Neural progenitor cell (in vitro differentiated cells): Measurements from ENCODE around the gene GGTA1.

Source experiments
- CTCF ChIP-seq: fragments of 200-600 bp; sonication (generic); IDR thresholded peaks from 2 replicates; pipeline ENCODE4 v1.5.1; 2017; ENCODE audit warnings: antibody characterized with exemption, mild to moderate bottlenecking
- EZH2phosphoT487 ChIP-seq: fragments of 200-600 bp; sonication (generic); IDR thresholded peaks from 2 replicates; pipeline ENCODE4 v1.6.1; 2017; ENCODE audit warnings: antibody characterized with exemption

DNA sequence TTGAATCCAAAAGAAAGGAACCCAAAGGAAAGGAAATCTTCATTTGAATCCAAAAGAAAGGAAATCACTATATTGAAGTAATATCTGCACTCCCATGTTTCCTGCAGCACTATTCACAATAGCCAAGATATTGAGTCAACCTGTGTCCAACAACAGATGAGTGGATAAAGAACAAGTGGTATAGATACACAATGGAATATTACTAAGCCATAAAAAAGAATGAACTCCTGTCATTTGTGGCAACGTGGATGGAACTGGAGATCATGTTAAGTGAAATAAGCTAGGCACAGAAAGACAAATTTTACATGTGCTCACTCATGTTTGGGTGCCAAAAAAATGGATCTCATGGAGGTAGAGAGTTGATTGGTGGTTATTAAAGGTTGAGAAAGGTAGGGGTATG, 71.7 kb downstream of the GGTA1 start:
- no peak for TF ChIP-seq EZH2phosphoT487
- no peak for TF ChIP-seq CTCF
